Measurements from ENCODE around the gene RIC1. TPM values are rescaled to one million over a fixed set of nuclear protein-coding genes. Genes with fewer than 3 reads are reported as not detected.
A peak's percentile ranks its signal among the peaks of the same experiment; 100 is the strongest.

RIC1 gene
- 52.2 and 109 TPM in 2 replicates for total RNA-seq (2011; cell fraction: chromatin; rRNA removed; ENCODE audit: low replicate concordance)
- 26.7 and 28.7 TPM in 2 replicates for total RNA-seq (2011; cell fraction: nucleolus; rRNA removed)
- total RNA-seq (2011; cell fraction: nucleoplasm; rRNA removed), result 44.5 and 49.4 TPM in 2 replicates
- 13.0 and 14.7 TPM in 2 replicates for total RNA-seq (2014; rRNA removed)
- total RNA-seq (2014; rRNA removed; fragmentation: Illumina TruSeq; extraction: Trizol), result 16.6 and 18.8 TPM in 2 replicates
- 16.9 and 17.0 TPM in 2 replicates for total RNA-seq (2015; rRNA removed; fragmentation: Illumina TruSeq; extraction: Trizol)
- 14.0 and 16.9 TPM in 2 replicates for total RNA-seq (2021)
- polyA plus RNA-seq (2011; rRNA removed), result 25.8 TPM in 2 replicates
- polyA plus RNA-seq (2011; cell fraction: cytosol; rRNA removed), result 11.2 and 19.1 TPM in 2 replicates
- polyA plus RNA-seq (2011; cell fraction: nucleus; rRNA removed), result 58.8 and 71.9 TPM in 2 replicates
- polyA plus RNA-seq (2012), result 8.3 and 8.5 TPM in 2 replicates
- polyA plus RNA-seq (2014; fragmentation: Illumina TruSeq; extraction: Trizol), result 13.5 and 15.0 TPM in 2 replicates
- 1 to 10 TPM; 3.2 to 4.2 TPM for polyA plus RNA-seq (2014; fragmentation: Nextera tagmentation; extraction: Ambion mirVana)
- 10.9 and 14.1 TPM in 2 replicates for polyA plus RNA-seq (2014; rRNA removed)
- polyA minus RNA-seq (2011; rRNA and poly(A)+ RNA removed), result 62.1 and 64.1 TPM in 2 replicates
- 17.9 and 20.6 TPM in 2 replicates for polyA minus RNA-seq (2011; cell fraction: cytosol; rRNA and poly(A)+ RNA removed)
- 53.4 and 84.0 TPM in 2 replicates for polyA minus RNA-seq (2011; cell fraction: nucleus; rRNA and poly(A)+ RNA removed)
- Bru-seq, nascent RNA, result percentile 80 among the genes with signal in this experiment
- BruChase-seq, experiment 1, labeled RNA remaining after a 2-hour chase, result percentile 84 among the genes with signal in this experiment
- BruChase-seq, experiment 2, labeled RNA remaining after a 6-hour chase, result percentile 84 among the genes with signal in this experiment
- long read RNA-seq, experiment 1, full-length matches to known transcripts, result 4 of 40 reads
- long read RNA-seq, experiment 1, partial matches to known transcripts, result 7 of 40 reads
- long read RNA-seq, experiment 1, other reads (novel, unspliced or antisense), result 29 of 40 reads
- long read RNA-seq, experiment 2, partial matches to known transcripts, result 8 of 9 reads
- long read RNA-seq, experiment 2, other reads (novel, unspliced or antisense), result 1 of 9 reads
- long read RNA-seq, experiment 3, partial matches to known transcripts, result 0 of 1 reads
- long read RNA-seq, experiment 3, other reads (novel, unspliced or antisense), result 1 of 1 reads

DNA sequence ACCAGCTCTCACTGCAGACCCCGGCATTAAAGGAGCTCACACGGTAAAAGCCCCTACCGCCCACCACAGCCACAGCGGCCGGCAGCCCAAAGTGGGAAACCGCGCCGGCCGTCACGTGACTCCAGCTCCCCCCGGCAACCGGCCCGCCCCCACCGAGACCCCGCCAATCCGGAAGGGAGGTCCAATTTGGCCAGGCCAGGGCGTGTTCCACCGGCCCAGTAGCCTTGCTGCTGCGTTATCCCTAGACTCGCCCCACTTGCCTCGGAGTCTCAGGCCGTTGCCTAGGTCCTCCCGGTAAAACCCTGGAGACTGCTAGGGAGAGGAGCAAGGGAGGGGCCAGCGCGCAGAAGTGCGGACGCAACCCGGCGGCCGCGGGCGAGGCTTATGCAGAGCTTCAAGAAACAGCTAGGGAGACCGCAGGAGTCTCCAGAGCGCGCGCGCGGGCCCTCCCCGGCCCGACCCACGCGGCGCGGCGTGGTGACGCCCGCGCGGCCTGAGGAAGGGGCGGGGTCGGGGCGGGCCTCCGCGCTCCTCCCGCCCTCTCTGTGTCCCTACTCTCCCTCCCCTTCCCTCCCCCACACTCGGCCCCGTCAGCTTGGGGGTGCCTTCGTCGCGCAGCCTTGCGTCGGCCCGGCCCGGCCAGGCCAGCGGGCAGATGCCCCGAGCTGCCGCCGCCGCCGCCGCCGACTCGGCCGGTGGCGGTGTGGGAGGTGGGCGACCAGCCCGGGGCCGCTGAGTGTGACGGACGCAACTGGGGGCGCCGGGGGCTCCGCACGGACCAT, at the start of gene RIC1:
Gene RIC1 (plus strand): TSS at position 578 of the 782 bp plus-strand sequence. CDS start 203 bp downstream, at position 781.
- peak within 1 kb of the TSS; percentile 95 for H3K4me3 ChIP-seq
- ATAC-seq (peak; percentile 82), FAIRE-seq (peak; percentile 57), DNase-seq (ENCODE audit: extremely low read depth in 1 of 4, low spot score in 3 of 4) (peak; percentile 86 to 92 (median 90))
- ChIA-PET POLR2A (interaction anchor here (0.6 to 1.0 kb wide), 2 partner anchors 89 to 507 kb away, joined by 3 to 4 read pairs; no protein-coding TSS in a partner anchor), CTCF (ENCODE audit: low intra/inter-chr PET ratio) (no interaction called here)
- H3K9ac ChIP-seq (ENCODE audit: insufficient read depth in 1 of 2, low read depth in 2 of 2, low read length in 2 of 2), result peak within 1 kb of the TSS; percentile 87 to 97
- peak within 1 kb of the TSS; percentile 87 for H3K27ac ChIP-seq (ENCODE audit: extremely low read depth, low read depth, low read length)
- WGBS (ENCODE audit: insufficient coverage, low coverage, missing lambda C conversion rate), result 4% methylated on average over 9 of the region's 84 CpGs
- H3K36me3 ChIP-seq (ENCODE audit: control insufficient read depth, insufficient read depth, low read length), result 0 out of 3 replicates have a peak, but pooled peaks cover 4% of the 10 kb centered on the region
- BruUV-seq (replicated peaks), result no TSS peak
- no peaks in the 10 kb centered on the region for H3K9me3 ChIP-seq (replicated peaks; ENCODE audit: control insufficient read depth, insufficient read depth, low read depth, low read length)
- H3K4me1 ChIP-seq (replicated peaks in 1 of 2; ENCODE audit: control insufficient read depth in 2 of 2, insufficient read depth in 2 of 2, low read length in 2 of 2), result peaks cover 0 to 7% of the 10 kb centered on the region in 2 experiments; a peak in 3 of 5 replicates
- intact Hi-C loops (cut with micrococcal nuclease) (loop anchor here (5.0 kb wide), 1 partner anchor 379 kb away; a partner anchor contains a TSS), in situ Hi-C loops (cut with MboI) (no loop called here)
- no peaks in the 10 kb centered on the region for H3K27me3 ChIP-seq (ENCODE audit: control insufficient read depth in 2 of 2, insufficient read depth in 2 of 2, low read length in 2 of 2)
- peak within 1 kb of the TSS; percentile 91 for H3K4me2 ChIP-seq (ENCODE audit: insufficient read depth, low read length)
- H3K9me1 ChIP-seq (ENCODE audit: control insufficient read depth, insufficient read depth, low read length), result no peaks in the 10 kb centered on the region
- no peaks in the 10 kb centered on the region for H4K20me1 ChIP-seq (replicated peaks; ENCODE audit: control insufficient read depth, insufficient read depth, low read length)
- H2AFZ ChIP-seq (ENCODE audit: low read depth, low read length), result peak within 1 kb of the TSS; percentile 96
- peaks cover 67% of the 10 kb centered on the region for H3K79me2 ChIP-seq (ENCODE audit: control insufficient read depth, insufficient read depth, low read length)
- peak; percentile 51; the same call in 1 of the 2 replicates for TF ChIP-seq GTF2E2 (tag; IDR thresholded peaks at IDR 0.05)
- peak; percentile 86; the same call in 1 of the 2 replicates for TF ChIP-seq PHF8 (IDR thresholded peaks at IDR 0.05; ENCODE audit: borderline replicate concordance, low read length)
- peak; percentile 18; the same call in 1 of the 2 replicates for TF ChIP-seq HCFC1 (IDR thresholded peaks at IDR 0.05; ENCODE audit: low read depth, low read length)
- TF ChIP-seq, protein P1, sequence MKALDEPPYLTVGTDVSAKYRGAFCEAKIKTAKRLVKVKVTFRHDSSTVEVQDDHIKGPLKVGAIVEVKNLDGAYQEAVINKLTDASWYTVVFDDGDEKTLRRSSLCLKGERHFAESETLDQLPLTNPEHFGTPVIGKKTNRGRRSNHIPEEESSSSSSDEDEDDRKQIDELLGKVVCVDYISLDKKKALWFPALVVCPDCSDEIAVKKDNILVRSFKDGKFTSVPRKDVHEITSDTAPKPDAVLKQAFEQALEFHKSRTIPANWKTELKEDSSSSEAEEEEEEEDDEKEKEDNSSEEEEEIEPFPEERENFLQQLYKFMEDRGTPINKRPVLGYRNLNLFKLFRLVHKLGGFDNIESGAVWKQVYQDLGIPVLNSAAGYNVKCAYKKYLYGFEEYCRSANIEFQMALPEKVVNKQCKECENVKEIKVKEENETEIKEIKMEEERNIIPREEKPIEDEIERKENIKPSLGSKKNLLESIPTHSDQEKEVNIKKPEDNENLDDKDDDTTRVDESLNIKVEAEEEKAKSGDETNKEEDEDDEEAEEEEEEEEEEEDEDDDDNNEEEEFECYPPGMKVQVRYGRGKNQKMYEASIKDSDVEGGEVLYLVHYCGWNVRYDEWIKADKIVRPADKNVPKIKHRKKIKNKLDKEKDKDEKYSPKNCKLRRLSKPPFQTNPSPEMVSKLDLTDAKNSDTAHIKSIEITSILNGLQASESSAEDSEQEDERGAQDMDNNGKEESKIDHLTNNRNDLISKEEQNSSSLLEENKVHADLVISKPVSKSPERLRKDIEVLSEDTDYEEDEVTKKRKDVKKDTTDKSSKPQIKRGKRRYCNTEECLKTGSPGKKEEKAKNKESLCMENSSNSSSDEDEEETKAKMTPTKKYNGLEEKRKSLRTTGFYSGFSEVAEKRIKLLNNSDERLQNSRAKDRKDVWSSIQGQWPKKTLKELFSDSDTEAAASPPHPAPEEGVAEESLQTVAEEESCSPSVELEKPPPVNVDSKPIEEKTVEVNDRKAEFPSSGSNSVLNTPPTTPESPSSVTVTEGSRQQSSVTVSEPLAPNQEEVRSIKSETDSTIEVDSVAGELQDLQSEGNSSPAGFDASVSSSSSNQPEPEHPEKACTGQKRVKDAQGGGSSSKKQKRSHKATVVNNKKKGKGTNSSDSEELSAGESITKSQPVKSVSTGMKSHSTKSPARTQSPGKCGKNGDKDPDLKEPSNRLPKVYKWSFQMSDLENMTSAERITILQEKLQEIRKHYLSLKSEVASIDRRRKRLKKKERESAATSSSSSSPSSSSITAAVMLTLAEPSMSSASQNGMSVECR (CRISPR knock-in tag; IDR thresholded peaks at IDR 0.05), result peak; percentile 15
- TF ChIP-seq, protein P2, sequence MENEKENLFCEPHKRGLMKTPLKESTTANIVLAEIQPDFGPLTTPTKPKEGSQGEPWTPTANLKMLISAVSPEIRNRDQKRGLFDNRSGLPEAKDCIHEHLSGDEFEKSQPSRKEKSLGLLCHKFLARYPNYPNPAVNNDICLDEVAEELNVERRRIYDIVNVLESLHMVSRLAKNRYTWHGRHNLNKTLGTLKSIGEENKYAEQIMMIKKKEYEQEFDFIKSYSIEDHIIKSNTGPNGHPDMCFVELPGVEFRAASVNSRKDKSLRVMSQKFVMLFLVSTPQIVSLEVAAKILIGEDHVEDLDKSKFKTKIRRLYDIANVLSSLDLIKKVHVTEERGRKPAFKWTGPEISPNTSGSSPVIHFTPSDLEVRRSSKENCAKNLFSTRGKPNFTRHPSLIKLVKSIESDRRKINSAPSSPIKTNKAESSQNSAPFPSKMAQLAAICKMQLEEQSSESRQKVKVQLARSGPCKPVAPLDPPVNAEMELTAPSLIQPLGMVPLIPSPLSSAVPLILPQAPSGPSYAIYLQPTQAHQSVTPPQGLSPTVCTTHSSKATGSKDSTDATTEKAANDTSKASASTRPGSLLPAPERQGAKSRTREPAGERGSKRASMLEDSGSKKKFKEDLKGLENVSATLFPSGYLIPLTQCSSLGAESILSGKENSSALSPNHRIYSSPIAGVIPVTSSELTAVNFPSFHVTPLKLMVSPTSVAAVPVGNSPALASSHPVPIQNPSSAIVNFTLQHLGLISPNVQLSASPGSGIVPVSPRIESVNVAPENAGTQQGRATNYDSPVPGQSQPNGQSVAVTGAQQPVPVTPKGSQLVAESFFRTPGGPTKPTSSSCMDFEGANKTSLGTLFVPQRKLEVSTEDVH (IDR thresholded peaks at IDR 0.05; ENCODE audit: low read depth, partially characterized antibody), result no peak
- TF ChIP-seq, protein P3, sequence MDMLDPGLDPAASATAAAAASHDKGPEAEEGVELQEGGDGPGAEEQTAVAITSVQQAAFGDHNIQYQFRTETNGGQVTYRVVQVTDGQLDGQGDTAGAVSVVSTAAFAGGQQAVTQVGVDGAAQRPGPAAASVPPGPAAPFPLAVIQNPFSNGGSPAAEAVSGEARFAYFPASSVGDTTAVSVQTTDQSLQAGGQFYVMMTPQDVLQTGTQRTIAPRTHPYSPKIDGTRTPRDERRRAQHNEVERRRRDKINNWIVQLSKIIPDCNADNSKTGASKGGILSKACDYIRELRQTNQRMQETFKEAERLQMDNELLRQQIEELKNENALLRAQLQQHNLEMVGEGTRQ (CRISPR knock-in tag; IDR thresholded peaks at IDR 0.05), result peak; percentile 88
